8988T (cell line): Measurements from ENCODE around the gene SERINC5.
"Not testable (repeated sequence)": the region's sequence is repeated elsewhere in the genome, so short reads cannot be mapped to it uniquely, and the experiment has no call there.

ENCODE experiments used
- DNase-seq: peaks from one replicate; pipeline ENCODE4 v3.0.0; 2011

Gene SERINC5

GRCh38 chr5:80193401-80193800, 62.4 kb downstream of the SERINC5 start:
- no peak for DNase-seq

GRCh38 chr5:80192507-80193241, 63.2 kb downstream of the SERINC5 start:
- DNase-seq = no peak

- no peak for DNase-seq
Observed at GRCh38 chr5:80191991-80192398, 63.9 kb downstream of the SERINC5 start.

GRCh38 chr5:80191397-80191796, 64.5 kb downstream of the SERINC5 start:
- DNase-seq = no peak

- no peak for DNase-seq
Observed at GRCh38 chr5:80190960-80191359, 64.9 kb downstream of the SERINC5 start.

- DNase-seq = no peak
Observed at GRCh38 chr5:80189701-80190100, 66.1 kb downstream of the SERINC5 start.

GRCh38 chr5:80189201-80189600, 66.6 kb downstream of the SERINC5 start:
- DNase-seq = no peak

GRCh38 chr5:80187421-80188090, 68.3 kb downstream of the SERINC5 start:
- no peak for DNase-seq

GRCh38 chr5:80185535-80185934, 70.3 kb downstream of the SERINC5 start:
- DNase-seq = not testable (repeated sequence)

GRCh38 chr5:80185095-80185494, 70.8 kb downstream of the SERINC5 start:
- DNase-seq = no peak

GRCh38 chr5:80184235-80185023, 71.4 kb downstream of the SERINC5 start:
- DNase-seq = no peak

- not testable (repeated sequence) for DNase-seq
Observed at GRCh38 chr5:80183728-80184234, 72.1 kb downstream of the SERINC5 start.

GRCh38 chr5:80182809-80183580, 72.9 kb downstream of the SERINC5 start:
- DNase-seq = no peak

- DNase-seq = no peak
Observed at GRCh38 chr5:80181618-80182211, 74.1 kb downstream of the SERINC5 start.

- no peak for DNase-seq
Observed at GRCh38 chr5:80177236-80177635, 78.6 kb downstream of the SERINC5 start.

- no peak for DNase-seq
Observed at GRCh38 chr5:80175337-80175736, 80.5 kb downstream of the SERINC5 start.

GRCh38 chr5:80174790-80175189, 81.1 kb downstream of the SERINC5 start:
- no peak for DNase-seq

GRCh38 chr5:80172067-80172695, 83.7 kb downstream of the SERINC5 start:
- no peak for DNase-seq

GRCh38 chr5:80170117-80170535, 85.7 kb downstream of the SERINC5 start:
- no peak for DNase-seq

- DNase-seq = no peak
Observed at GRCh38 chr5:80168388-80169028, 87.3 kb downstream of the SERINC5 start.

- no peak for DNase-seq
Observed at GRCh38 chr5:80165452-80165851, 90.4 kb downstream of the SERINC5 start.
